Nephron progenitor cell (in vitro differentiated cells): ENCODE measurements around the gene NSD2.
"Not testable (repeated sequence)": the region's sequence is repeated elsewhere in the genome, so short reads cannot be mapped to it uniquely, and the experiment has no call there.

Source experiments
- DNase-seq: peaks from one replicate; pipeline ENCODE4 v3.0.0; 2021
- H3K27ac Mint-ChIP-seq: 2 replicates; pipeline ENCODE4 v1.8.0; 2021; ENCODE audit warnings: mild to moderate bottlenecking, moderate library complexity, mixed read lengths
- H3K27me3 Mint-ChIP-seq: 2 replicates; pipeline ENCODE4 v1.8.0; 2021; ENCODE audit warnings: mild to moderate bottlenecking, low read depth, mixed read lengths; ENCODE audit not compliant: poor library complexity
- H3K36me3 Mint-ChIP-seq: 2 replicates; pipeline ENCODE4 v1.8.0; 2021; ENCODE audit warnings: low read depth, mixed read lengths
- H3K4me1 Mint-ChIP-seq: 2 replicates; pipeline ENCODE4 v1.8.0; 2021; ENCODE audit warnings: mixed read lengths
- H3K4me3 Mint-ChIP-seq: 2 replicates; pipeline ENCODE4 v1.8.0; 2021; ENCODE audit warnings: mild to moderate bottlenecking, moderate library complexity, mixed read lengths
- H3K9me3 Mint-ChIP-seq: 2 replicates; pipeline ENCODE4 v1.8.0; 2021; ENCODE audit warnings: mild to moderate bottlenecking, moderate library complexity, mixed read lengths
- CTCF ChIP-seq: fragments of 200-600 bp; sonication (generic); IDR thresholded peaks from 2 replicates; pipeline ENCODE4 v1.5.0; 2021; ENCODE audit warnings: antibody characterized with exemption

NSD2 gene

GRCh38 chr4:1991596-1992434 lies 120.6 kb downstream of the NSD2 start:
- Mint-ChIP-seq H3K4me3 (no peak overlapping the region), H3K4me1 (no peaks in the 10 kb centered on the region), H3K9me3 (peaks cover 19% of the 10 kb centered on the region), H3K27ac (peak overlapping the region; percentile 82), H3K27me3 (peaks cover 3% of the 10 kb centered on the region), H3K36me3 (peaks cover 60% of the 10 kb centered on the region)
- no peak for TF ChIP-seq CTCF
- DNase-seq: no peak

- peaks cover 68% of the 10 kb centered on the region for H3K36me3 Mint-ChIP-seq
Observed at GRCh38 chr4:1992468-1993168, 121.4 kb downstream of the NSD2 start.

GRCh38 chr4:1993169-1993516 lies 122.0 kb downstream of the NSD2 start:
- no peak for DNase-seq
- H3K9me3 Mint-ChIP-seq: peaks cover 32% of the 10 kb centered on the region
- H3K4me3 Mint-ChIP-seq: no peak overlapping the region
- H3K27me3 Mint-ChIP-seq: peaks cover 3% of the 10 kb centered on the region
- TF ChIP-seq CTCF: no peak
- peaks cover 73% of the 10 kb centered on the region for H3K36me3 Mint-ChIP-seq
- H3K27ac Mint-ChIP-seq: no peak overlapping the region
- no peaks in the 10 kb centered on the region for H3K4me1 Mint-ChIP-seq

More at GRCh38 chr4:1992468-1993168, 121.4 kb downstream of the NSD2 start:
- DNase-seq: peak; percentile 38
- TF ChIP-seq CTCF: no peak
- Mint-ChIP-seq H3K27me3 (peaks cover 3% of the 10 kb centered on the region), H3K4me1 (no peaks in the 10 kb centered on the region), H3K27ac (no peak overlapping the region), H3K4me3 (no peak overlapping the region), H3K9me3 (peaks cover 27% of the 10 kb centered on the region)

GRCh38 chr4:1993718-1994516 lies 122.7 kb downstream of the NSD2 start:
- not testable (repeated sequence) for H3K27me3 Mint-ChIP-seq, H3K27ac Mint-ChIP-seq, H3K4me3 Mint-ChIP-seq, DNase-seq, H3K4me1 Mint-ChIP-seq
- Mint-ChIP-seq H3K36me3 (peaks cover 76% of the 10 kb centered on the region), H3K9me3 (peaks cover 40% of the 10 kb centered on the region)

- TF ChIP-seq CTCF: no peak
- no peak for DNase-seq
Observed at GRCh38 chr4:1994938-1995337, 123.7 kb downstream of the NSD2 start.

More at GRCh38 chr4:1994938-1995337, 123.7 kb downstream of the NSD2 start:
- Mint-ChIP-seq H3K27me3 (peaks cover 5% of the 10 kb centered on the region), H3K4me1 (no peaks in the 10 kb centered on the region), H3K36me3 (peaks cover 79% of the 10 kb centered on the region), H3K4me3 (no peak overlapping the region), H3K27ac (no peak overlapping the region), H3K9me3 (peaks cover 50% of the 10 kb centered on the region)
